Loucy (cell line): ENCODE measurements around the gene ADGRB3.

ENCODE experiments used
- H2AFZ ChIP-seq: fragments of 200-600 bp; sonication (generic); 2 replicates; pipeline ENCODE4 v1.6.0; 2016; ENCODE audit warnings: antibody characterized with exemption, mild to moderate bottlenecking, low read length, moderate library complexity
- H3F3A ChIP-seq: fragments of 200-600 bp; 2 replicates; pipeline ENCODE4 v1.6.0; 2016; ENCODE audit warnings: antibody characterized with exemption, low read depth, mild to moderate bottlenecking
- H3K27me3 ChIP-seq: fragments of 200-600 bp; sonication (generic); 2 replicates; pipeline ENCODE4 v1.6.1; 2014; ENCODE audit warnings: low read length, mild to moderate bottlenecking; ENCODE audit not compliant: insufficient read depth, poor library complexity, severe bottlenecking
- H3K36me3 ChIP-seq: fragments of 200-600 bp; sonication (generic); 2 replicates; pipeline ENCODE4 v1.6.1; 2016; ENCODE audit warnings: low read length; ENCODE audit not compliant: insufficient read depth
- H3K4me1 ChIP-seq: fragments of 200-600 bp; sonication (generic); 2 replicates; pipeline ENCODE4 v1.5.1; 2014; ENCODE audit warnings: low read length, mild to moderate bottlenecking; ENCODE audit not compliant: insufficient read depth, poor library complexity, severe bottlenecking
- H3K4me2 ChIP-seq: fragments of 200-600 bp; sonication (generic); 2 replicates; pipeline ENCODE4 v1.6.0; 2014; ENCODE audit warnings: antibody characterized with exemption, low read length, low read depth, mild to moderate bottlenecking; ENCODE audit not compliant: poor library complexity, severe bottlenecking
- H3K4me3 ChIP-seq: fragments of 200-600 bp; sonication (generic); 2 replicates; pipeline ENCODE4 v1.5.1; 2014; ENCODE audit warnings: low read length, mild to moderate bottlenecking, mixed read lengths; ENCODE audit not compliant: poor library complexity, severe bottlenecking
- H3K79me2 ChIP-seq: fragments of 200-600 bp; sonication (generic); 2 replicates; pipeline ENCODE4 v1.6.1; 2014; ENCODE audit warnings: low read length; ENCODE audit not compliant: insufficient read depth
- H3K9ac ChIP-seq: fragments of 200-600 bp; sonication (generic); 2 replicates; pipeline ENCODE4 v1.6.0; 2014; ENCODE audit warnings: mild to moderate bottlenecking, low read depth, low read length, moderate library complexity; ENCODE audit not compliant: poor library complexity, severe bottlenecking
- H3K9me2 ChIP-seq: fragments of 200-600 bp; sonication (generic); replicated peaks from 2 replicates; pipeline ENCODE4 v1.6.1; 2016; ENCODE audit warnings: low read depth, low read length, mixed read lengths
- H3K9me3 ChIP-seq: fragments of 200-600 bp; sonication (generic); 2 replicates; pipeline ENCODE4 v1.6.1; 2014; ENCODE audit warnings: mild to moderate bottlenecking, antibody characterized with exemption, low read length, low read depth; ENCODE audit not compliant: insufficient read depth
- H4K20me1 ChIP-seq: fragments of 200-600 bp; sonication (generic); 2 replicates; pipeline ENCODE4 v1.6.0; 2014; ENCODE audit warnings: antibody characterized with exemption, low read length, mild to moderate bottlenecking; ENCODE audit not compliant: insufficient read depth, poor library complexity, severe bottlenecking
- CTCF ChIP-seq: fragments of 200-600 bp; sonication (generic); conservative IDR thresholded peaks from 2 replicates; pipeline ENCODE4 v1.5.1; 2014; ENCODE audit warnings: mild to moderate bottlenecking, antibody characterized with exemption, low read length
- EZH2phosphoT487 ChIP-seq: fragments of 200-600 bp; IDR thresholded peaks from 2 replicates; pipeline ENCODE4 v1.6.1; 2018; ENCODE audit warnings: antibody characterized with exemption, mild to moderate bottlenecking, moderate library complexity, borderline replicate concordance

Gene ADGRB3

DNA sequence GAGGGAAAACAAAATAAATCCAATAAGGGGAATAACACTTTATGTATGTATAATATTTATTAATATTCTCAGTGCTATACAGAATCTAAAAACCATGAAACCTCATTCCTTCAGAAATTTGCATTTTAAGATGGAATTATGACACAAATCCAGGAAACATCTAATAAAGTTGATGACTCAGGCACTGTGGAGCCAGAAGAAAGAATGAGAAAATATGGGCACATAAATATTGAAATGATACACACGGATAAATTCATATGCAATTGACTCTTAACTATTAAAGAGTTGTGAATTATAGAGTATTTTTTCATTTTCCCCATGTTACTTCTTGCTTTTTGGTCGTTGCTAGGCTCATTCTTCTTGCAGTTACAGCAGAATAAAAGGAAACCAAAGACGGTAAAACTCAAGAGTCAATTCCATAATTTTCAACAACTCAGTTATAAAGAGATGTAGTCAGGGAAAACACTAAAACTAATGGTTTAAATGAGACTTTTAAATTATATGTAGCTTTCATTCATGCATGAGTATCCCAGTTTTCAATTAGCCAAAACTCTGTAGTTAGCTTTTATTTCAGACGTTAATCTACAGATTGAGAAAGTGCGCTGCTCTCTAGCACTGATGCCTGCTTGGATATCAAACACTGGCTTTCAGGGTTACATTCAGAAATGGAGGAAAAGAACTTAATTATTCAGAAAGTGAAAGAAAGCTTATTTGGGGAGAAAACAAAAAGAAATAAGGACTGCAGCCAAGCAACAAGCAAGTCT, 95.4 kb downstream of the ADGRB3 start:
- no peak overlapping the region for H3K4me3 ChIP-seq
- no peaks in the 10 kb centered on the region for H3K9me3 ChIP-seq
- H4K20me1 ChIP-seq, result no peaks in the 10 kb centered on the region
- no peaks in the 10 kb centered on the region for H3K27me3 ChIP-seq
- H3K9me2 ChIP-seq, result no peaks in the 10 kb centered on the region
- no peaks in the 10 kb centered on the region for H3K36me3 ChIP-seq
- no peak overlapping the region for H3K4me2 ChIP-seq
- H3K79me2 ChIP-seq, result no peaks in the 10 kb centered on the region
- H3K9ac ChIP-seq, result no peak overlapping the region
- no peaks in the 10 kb centered on the region for H3F3A ChIP-seq
- no peak for TF ChIP-seq EZH2phosphoT487
- no peak for TF ChIP-seq CTCF
- H2AFZ ChIP-seq, result no peak overlapping the region
- no peaks in the 10 kb centered on the region for H3K4me1 ChIP-seq

- TF ChIP-seq EZH2phosphoT487 (no peak), CTCF (no peak)
- Histone ChIP-seq H3K79me2 (no peaks in the 10 kb centered on the region), H3K4me2 (no peak overlapping the region), H3K36me3 (no peaks in the 10 kb centered on the region), H3K9me3 (no peaks in the 10 kb centered on the region), H3K27me3 (no peaks in the 10 kb centered on the region), H3K4me3 (no peak overlapping the region), H2AFZ (no peak overlapping the region), H3K9ac (no peak overlapping the region), H3K4me1 (no peaks in the 10 kb centered on the region), H3K9me2 (no peaks in the 10 kb centered on the region), H4K20me1 (no peaks in the 10 kb centered on the region), H3F3A (no peaks in the 10 kb centered on the region)
These were observed 97.3 kb downstream of the ADGRB3 start for GRCh38 chr6:68732423-68732822.

- Histone ChIP-seq H3K9ac (no peak overlapping the region), H3K27me3 (no peaks in the 10 kb centered on the region), H3K9me3 (no peaks in the 10 kb centered on the region), H3K36me3 (no peaks in the 10 kb centered on the region), H3K4me1 (no peaks in the 10 kb centered on the region), H3K9me2 (no peaks in the 10 kb centered on the region), H2AFZ (no peak overlapping the region), H3K4me3 (no peak overlapping the region), H3K4me2 (no peak overlapping the region), H4K20me1 (no peaks in the 10 kb centered on the region), H3K79me2 (no peaks in the 10 kb centered on the region), H3F3A (no peaks in the 10 kb centered on the region)
- TF ChIP-seq CTCF, result no peak
- TF ChIP-seq EZH2phosphoT487, result no peak
These were observed 100.8 kb downstream of the ADGRB3 start for GRCh38 chr6:68735866-68736265.
